ENCODE data around the gene TAS2R60.
"Not testable (repeated sequence)": the region's sequence is repeated elsewhere in the genome, so short reads cannot be mapped to it uniquely, and the experiment has no call there.

Gene TAS2R60

GRCh38 chr7:143422033-143422432 lies 21.2 kb upstream of the TAS2R60 start:
- Histone ChIP-seq H3K4me3 (replicated peaks; ENCODE audit: low read depth, low read length) (no peak overlapping the region), H3K36me3 (ENCODE audit: control insufficient read depth, insufficient read depth, low read length) (no peaks in the 10 kb centered on the region), H3K27me3 (replicated peaks; ENCODE audit: control insufficient read depth, insufficient read depth, low read length) (0 out of 2 replicates have a peak, but pooled peaks cover 1% of the 10 kb centered on the region)
- TF ChIP-seq CTCF (IDR thresholded peaks at IDR 0.05; ENCODE audit: insufficient read depth, low read length, poor library complexity, severe bottlenecking), result no peak
- DNase-seq (ENCODE audit: extremely low read depth, insufficient read length), result no peak

- not testable (repeated sequence) for H3K36me3 ChIP-seq (ENCODE audit: control insufficient read depth, insufficient read depth, low read length); DNase-seq (ENCODE audit: extremely low read depth, insufficient read length); H3K4me3 ChIP-seq (replicated peaks; ENCODE audit: low read depth, low read length); H3K27me3 ChIP-seq (replicated peaks; ENCODE audit: control insufficient read depth, insufficient read depth, low read length)
Observed at GRCh38 chr7:143424476-143424875, 18.8 kb upstream of the TAS2R60 start.

GRCh38 chr7:143426479-143427142 lies 16.6 kb upstream of the TAS2R60 start:
- Histone ChIP-seq H3K4me3 (replicated peaks; ENCODE audit: low read depth, low read length) (no peak overlapping the region), H3K27me3 (replicated peaks; ENCODE audit: control insufficient read depth, insufficient read depth, low read length) (no peaks in the 10 kb centered on the region), H3K36me3 (ENCODE audit: control insufficient read depth, insufficient read depth, low read length) (no peaks in the 10 kb centered on the region)
- DNase-seq (ENCODE audit: extremely low read depth, insufficient read length), result no peak
- TF ChIP-seq CTCF (IDR thresholded peaks at IDR 0.05; ENCODE audit: insufficient read depth, low read length, poor library complexity, severe bottlenecking), result no peak

GRCh38 chr7:143429770-143430698 lies 13.2 kb upstream of the TAS2R60 start:
- DNase-seq (ENCODE audit: extremely low read depth, insufficient read length), result no peak
- no peak overlapping the region for H3K4me3 ChIP-seq (replicated peaks; ENCODE audit: low read depth, low read length)
- H3K36me3 ChIP-seq (ENCODE audit: control insufficient read depth, insufficient read depth, low read length), result no peaks in the 10 kb centered on the region
- no peaks in the 10 kb centered on the region for H3K27me3 ChIP-seq (replicated peaks; ENCODE audit: control insufficient read depth, insufficient read depth, low read length)
- TF ChIP-seq CTCF (IDR thresholded peaks at IDR 0.05; ENCODE audit: insufficient read depth, low read length, poor library complexity, severe bottlenecking), result no peak

GRCh38 chr7:143431109-143431508 lies 12.1 kb upstream of the TAS2R60 start:
- TF ChIP-seq CTCF (IDR thresholded peaks at IDR 0.05; ENCODE audit: insufficient read depth, low read length, poor library complexity, severe bottlenecking), result no peak
- DNase-seq (ENCODE audit: extremely low read depth, insufficient read length), result no peak
- Histone ChIP-seq H3K27me3 (replicated peaks; ENCODE audit: control insufficient read depth, insufficient read depth, low read length) (no peaks in the 10 kb centered on the region), H3K36me3 (ENCODE audit: control insufficient read depth, insufficient read depth, low read length) (no peaks in the 10 kb centered on the region), H3K4me3 (replicated peaks; ENCODE audit: low read depth, low read length) (no peak overlapping the region)

- Histone ChIP-seq H3K4me3 (replicated peaks; ENCODE audit: low read depth, low read length) (no peak overlapping the region), H3K27me3 (replicated peaks; ENCODE audit: control insufficient read depth, insufficient read depth, low read length) (no peaks in the 10 kb centered on the region), H3K36me3 (ENCODE audit: control insufficient read depth, insufficient read depth, low read length) (no peaks in the 10 kb centered on the region)
- no peak for DNase-seq (ENCODE audit: extremely low read depth, insufficient read length)
- no peak for TF ChIP-seq CTCF (IDR thresholded peaks at IDR 0.05; ENCODE audit: insufficient read depth, low read length, poor library complexity, severe bottlenecking)
Observed at GRCh38 chr7:143433759-143434158, 9.5 kb upstream of the TAS2R60 start.
